Measurements from ENCODE around the gene CCL28. TPM values are rescaled to one million over a fixed set of nuclear protein-coding genes. Genes with fewer than 3 reads are reported as not detected.

Gene CCL28
- total RNA-seq, 1 experiment from 2014 or later: 1.6 TPM

DNA sequence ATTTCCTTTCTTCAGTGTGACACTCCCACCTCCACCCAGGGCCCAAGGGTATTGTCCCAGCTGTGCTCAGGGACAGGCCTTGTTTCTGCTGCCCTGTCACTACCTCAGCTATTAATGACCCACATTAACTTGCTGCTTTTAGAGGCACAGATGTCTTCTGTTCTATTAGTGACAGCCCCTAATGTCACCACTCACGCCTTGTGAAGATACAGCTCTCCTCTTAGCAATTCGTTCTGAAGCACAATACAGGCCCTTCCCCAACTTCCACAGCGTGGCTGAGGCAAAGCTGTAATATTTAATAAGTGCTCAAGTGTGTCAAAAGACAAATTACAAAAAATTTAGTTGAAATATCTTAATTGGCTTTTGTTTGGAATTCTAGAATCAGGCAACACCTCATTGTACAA lies 54.3 kb downstream of the CCL28 start:
- Mint-ChIP-seq H3K27me3 (ENCODE audit: insufficient read depth, unreplicated experiment) (no peaks in the 10 kb centered on the region), H3K27ac (ENCODE audit: low read depth, unreplicated experiment) (no peak overlapping the region), H3K36me3 (ENCODE audit: insufficient read depth, unreplicated experiment) (no peaks in the 10 kb centered on the region), H3K9me3 (ENCODE audit: unreplicated experiment) (no peaks in the 10 kb centered on the region), H3K4me1 (ENCODE audit: insufficient read depth, unreplicated experiment) (no peaks in the 10 kb centered on the region), H3K4me3 (ENCODE audit: unreplicated experiment) (no peak overlapping the region)
- TF ChIP-seq CTCF (IDR thresholded peaks at IDR 0.05; ENCODE audit: unreplicated experiment): no peak
- ChIA-PET CTCF (interaction anchor here (1.6 kb wide), 1 partner anchor 32 kb away, joined by 4 read pairs; no protein-coding TSS in a partner anchor), POLR2A (interaction anchor here (0.7 to 1.3 kb wide), 3 partner anchors 44 to 1568 kb away, joined by 3 read pairs; no protein-coding TSS in a partner anchor)
- BruUV-seq (replicated peaks): no TSS peak
- DNase-seq (ENCODE audit: unreplicated experiment): no peak
- intact Hi-C loops (cut with micrococcal nuclease): no loop called here

GRCh38 chr5:43357067-43357466 lies 55.1 kb downstream of the CCL28 start:
- Mint-ChIP-seq H3K9me3 (ENCODE audit: unreplicated experiment) (no peaks in the 10 kb centered on the region), H3K4me3 (ENCODE audit: unreplicated experiment) (no peak overlapping the region), H3K27me3 (ENCODE audit: insufficient read depth, unreplicated experiment) (no peaks in the 10 kb centered on the region), H3K27ac (ENCODE audit: low read depth, unreplicated experiment) (no peak overlapping the region), H3K4me1 (ENCODE audit: insufficient read depth, unreplicated experiment) (no peaks in the 10 kb centered on the region), H3K36me3 (ENCODE audit: insufficient read depth, unreplicated experiment) (no peaks in the 10 kb centered on the region)
- intact Hi-C loops (cut with micrococcal nuclease): no loop called here
- no peak for DNase-seq (ENCODE audit: unreplicated experiment)
- POLR2A ChIA-PET: interaction anchor here (0.7 to 1.4 kb wide), 2 partner anchors 45 to 78 kb away, joined by 4 to 5 read pairs; no protein-coding TSS in a partner anchor
- CTCF ChIA-PET: interaction anchor here (1.6 kb wide), 1 partner anchor 33 kb away, joined by 4 read pairs; no protein-coding TSS in a partner anchor
- TF ChIP-seq CTCF (IDR thresholded peaks at IDR 0.05; ENCODE audit: unreplicated experiment): no peak
- no TSS peak for BruUV-seq (replicated peaks)

DNA sequence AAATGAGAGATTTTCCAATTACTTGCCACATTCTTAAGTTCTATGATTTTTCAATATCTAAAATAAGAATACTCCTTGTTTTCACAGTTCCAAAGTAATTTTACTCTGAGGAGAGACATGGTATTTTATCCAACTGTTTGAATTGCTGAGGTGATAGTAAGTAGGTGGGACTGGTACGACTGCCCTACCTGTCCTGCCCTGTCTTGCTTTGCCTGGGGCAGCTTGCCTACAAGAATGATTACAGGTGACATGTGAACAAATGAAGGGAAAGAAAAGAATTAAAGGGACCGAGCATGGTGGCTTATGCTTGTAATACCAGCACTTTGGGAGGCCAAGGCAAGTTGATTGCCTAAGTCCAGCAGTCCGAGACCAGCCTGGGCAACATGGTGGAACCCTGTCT lies 57.4 kb downstream of the CCL28 start:
- CTCF ChIA-PET: no interaction called here
- no peaks in the 10 kb centered on the region for H3K9me3 Mint-ChIP-seq (ENCODE audit: unreplicated experiment)
- DNase-seq (ENCODE audit: unreplicated experiment): no peak
- POLR2A ChIA-PET: no interaction called here
- H3K27ac Mint-ChIP-seq (ENCODE audit: low read depth, unreplicated experiment): no peak overlapping the region
- no peaks in the 10 kb centered on the region for H3K4me1 Mint-ChIP-seq (ENCODE audit: insufficient read depth, unreplicated experiment)
- no peaks in the 10 kb centered on the region for H3K27me3 Mint-ChIP-seq (ENCODE audit: insufficient read depth, unreplicated experiment)
- no peaks in the 10 kb centered on the region for H3K36me3 Mint-ChIP-seq (ENCODE audit: insufficient read depth, unreplicated experiment)
- TF ChIP-seq CTCF (IDR thresholded peaks at IDR 0.05; ENCODE audit: unreplicated experiment): no peak
- no peak overlapping the region for H3K4me3 Mint-ChIP-seq (ENCODE audit: unreplicated experiment)
- no TSS peak for BruUV-seq (replicated peaks)
- intact Hi-C loops (cut with micrococcal nuclease): no loop called here

DNA sequence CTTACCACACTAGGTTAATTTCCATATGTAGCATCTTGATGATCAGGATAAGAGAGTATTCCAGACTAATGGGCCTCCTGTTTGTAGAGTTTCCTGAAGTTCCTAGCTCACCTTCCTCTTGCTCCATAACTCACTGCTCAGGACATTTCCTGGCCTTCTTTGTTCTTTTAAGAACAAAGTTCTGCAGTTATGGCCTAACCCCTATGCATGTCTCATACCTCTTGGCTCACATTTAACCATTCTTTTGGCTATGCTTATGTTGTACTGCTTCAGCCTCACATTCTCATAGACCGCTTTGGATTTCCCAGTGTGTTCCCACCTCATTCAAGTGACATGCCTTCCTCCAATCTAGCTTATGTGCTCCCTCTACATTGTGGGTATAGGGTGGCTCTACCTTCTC lies 58.5 kb downstream of the CCL28 start:
- no TSS peak for BruUV-seq (replicated peaks)
- H3K4me1 Mint-ChIP-seq (ENCODE audit: insufficient read depth, unreplicated experiment): no peaks in the 10 kb centered on the region
- intact Hi-C loops (cut with micrococcal nuclease): no loop called here
- H3K9me3 Mint-ChIP-seq (ENCODE audit: unreplicated experiment): no peaks in the 10 kb centered on the region
- CTCF ChIA-PET: no interaction called here
- H3K36me3 Mint-ChIP-seq (ENCODE audit: insufficient read depth, unreplicated experiment): no peaks in the 10 kb centered on the region
- no peaks in the 10 kb centered on the region for H3K27me3 Mint-ChIP-seq (ENCODE audit: insufficient read depth, unreplicated experiment)
- no peak overlapping the region for H3K27ac Mint-ChIP-seq (ENCODE audit: low read depth, unreplicated experiment)
- H3K4me3 Mint-ChIP-seq (ENCODE audit: unreplicated experiment): no peak overlapping the region
- POLR2A ChIA-PET: no interaction called here
- TF ChIP-seq CTCF (IDR thresholded peaks at IDR 0.05; ENCODE audit: unreplicated experiment): no peak
- no peak for DNase-seq (ENCODE audit: unreplicated experiment)
